HG02884 (cell line): ENCODE results near the gene SIGLECL1.
"Not testable (repeated sequence)": the region's sequence is repeated elsewhere in the genome, so short reads cannot be mapped to it uniquely, and the experiment has no call there.

ENCODE experiments used
- ATAC-seq: cut with Tn5 transposase; IDR thresholded peaks from one replicate; pipeline ENCODE4 v1.9.1; 2021; ENCODE audit warnings: mild to moderate bottlenecking, moderate library complexity; ENCODE audit not compliant: unreplicated experiment

The SIGLECL1 gene

GRCh38 chr19:51250786-51251467 is at the start of gene SIGLECL1:
SIGLECL1 (plus strand) TSS chr19:51251080; CDS start chr19:51264073, 12,993 bp downstream.
- ATAC-seq: no peak

GRCh38 chr19:51201712-51202111 is 49.2 kb upstream of the SIGLECL1 start:
- ATAC-seq: no peak

GRCh38 chr19:51203916-51204315 is 47.0 kb upstream of the SIGLECL1 start:
- ATAC-seq: no peak

GRCh38 chr19:51204321-51204720 is 46.6 kb upstream of the SIGLECL1 start:
- ATAC-seq: no peak

- no peak for ATAC-seq
Observed at GRCh38 chr19:51207747-51208146, 43.1 kb upstream of the SIGLECL1 start.

GRCh38 chr19:51210191-51210784 is 40.6 kb upstream of the SIGLECL1 start:
- ATAC-seq: no peak

GRCh38 chr19:51210874-51211361 is 40.0 kb upstream of the SIGLECL1 start:
- ATAC-seq: not testable (repeated sequence)

- no peak for ATAC-seq
Observed at GRCh38 chr19:51211833-51212232, 39.0 kb upstream of the SIGLECL1 start.

- ATAC-seq: no peak
Observed at GRCh38 chr19:51219307-51219706, 31.6 kb upstream of the SIGLECL1 start.

GRCh38 chr19:51219971-51220370 is 30.9 kb upstream of the SIGLECL1 start:
- ATAC-seq: no peak

- ATAC-seq: no peak
Observed at GRCh38 chr19:51220996-51221395, 29.9 kb upstream of the SIGLECL1 start.

GRCh38 chr19:51224163-51224641 is 26.7 kb upstream of the SIGLECL1 start:
- no peak for ATAC-seq

GRCh38 chr19:51224898-51225393 is 25.9 kb upstream of the SIGLECL1 start, which contains the start of gene CD33:
CD33 (plus strand) TSS chr19:51225080; CDS start chr19:51225119, 39 bp downstream.
- ATAC-seq: not testable (repeated sequence)

- no peak for ATAC-seq
Observed at GRCh38 chr19:51226067-51226466, 24.8 kb upstream of the SIGLECL1 start.

- no peak for ATAC-seq
Observed at GRCh38 chr19:51227326-51227725, 23.6 kb upstream of the SIGLECL1 start.

GRCh38 chr19:51227966-51228365 is 22.9 kb upstream of the SIGLECL1 start:
- ATAC-seq: no peak

- no peak for ATAC-seq
Observed at GRCh38 chr19:51240866-51241265, 10.0 kb upstream of the SIGLECL1 start.

- no peak for ATAC-seq
Observed at GRCh38 chr19:51242881-51243630, 7.8 kb upstream of the SIGLECL1 start.

- ATAC-seq: no peak
Observed at GRCh38 chr19:51246164-51246552, 4.7 kb upstream of the SIGLECL1 start.

- ATAC-seq: no peak
Observed at GRCh38 chr19:51247972-51248590, 2.8 kb upstream of the SIGLECL1 start.

- no peak for ATAC-seq
Observed at GRCh38 chr19:51251468-51251820, 564 bp downstream of the SIGLECL1 start.
